Measurements from ENCODE around the gene AP2M1. TPM values are rescaled to one million over a fixed set of nuclear protein-coding genes. Genes with fewer than 3 reads are reported as not detected.

Gene AP2M1
- total RNA-seq, 1 donor = 427 TPM

GRCh38 chr3:184135911-184136260, 38.8 kb upstream of the AP2M1 start:
- peak overlapping the region; percentile 83 for H3K27ac ChIP-seq (ENCODE audit: low read depth, low read length)
- no peaks in the 10 kb centered on the region for H3K9me3 ChIP-seq (ENCODE audit: low read depth, low read length)
- H2AFZ ChIP-seq (ENCODE audit: low read length) = peak overlapping the region; percentile 100
- H3K4me2 ChIP-seq (ENCODE audit: insufficient read depth, low read length) = peak overlapping the region; percentile 100
- TF ChIP-seq CTCF (IDR thresholded peaks at IDR 0.05; ENCODE audit: extremely low read depth, low read depth, low read length) = no peak
- peaks cover 50% of the 10 kb centered on the region for H3K79me2 ChIP-seq (ENCODE audit: insufficient read depth, low read length)
- DNase-seq (ENCODE audit: insufficient read length, low spot score, missing footprints) = peak; percentile 55
- peaks cover 16% of the 10 kb centered on the region for H4K20me1 ChIP-seq (ENCODE audit: insufficient read depth, low read length)
- H3K27me3 ChIP-seq (ENCODE audit: insufficient read depth, low read length) = no peaks in the 10 kb centered on the region
- peak overlapping the region; percentile 89 for H3K4me3 ChIP-seq (ENCODE audit: insufficient read depth, low read length)
- peaks cover 20% of the 10 kb centered on the region for H3K36me3 ChIP-seq (ENCODE audit: insufficient read depth, low read length)
- peaks cover 19% of the 10 kb centered on the region for H3K4me1 ChIP-seq (ENCODE audit: insufficient read depth, low read length)

GRCh38 chr3:184140436-184140835, 34.2 kb upstream of the AP2M1 start:
- Histone ChIP-seq H3K4me1 (ENCODE audit: insufficient read depth, low read length) (peaks cover 11% of the 10 kb centered on the region), H3K27ac (ENCODE audit: low read depth, low read length) (no peak overlapping the region), H3K36me3 (ENCODE audit: insufficient read depth, low read length) (peaks cover 65% of the 10 kb centered on the region), H3K79me2 (ENCODE audit: insufficient read depth, low read length) (peaks cover 46% of the 10 kb centered on the region), H2AFZ (ENCODE audit: low read length) (no peak overlapping the region), H3K27me3 (ENCODE audit: insufficient read depth, low read length) (no peaks in the 10 kb centered on the region), H3K4me2 (ENCODE audit: insufficient read depth, low read length) (no peak overlapping the region), H3K4me3 (ENCODE audit: insufficient read depth, low read length) (no peak overlapping the region), H3K9me3 (ENCODE audit: low read depth, low read length) (no peaks in the 10 kb centered on the region), H4K20me1 (ENCODE audit: insufficient read depth, low read length) (peaks cover 17% of the 10 kb centered on the region)
- TF ChIP-seq CTCF (IDR thresholded peaks at IDR 0.05; ENCODE audit: extremely low read depth, low read depth, low read length) = no peak
- DNase-seq (ENCODE audit: insufficient read length, low spot score, missing footprints) = no peak

GRCh38 chr3:184142199-184142598, 32.5 kb upstream of the AP2M1 start:
- no peak overlapping the region for H3K4me3 ChIP-seq (ENCODE audit: insufficient read depth, low read length)
- peaks cover 28% of the 10 kb centered on the region for H3K79me2 ChIP-seq (ENCODE audit: insufficient read depth, low read length)
- peaks cover 71% of the 10 kb centered on the region for H3K36me3 ChIP-seq (ENCODE audit: insufficient read depth, low read length)
- no peaks in the 10 kb centered on the region for H3K4me1 ChIP-seq (ENCODE audit: insufficient read depth, low read length)
- TF ChIP-seq CTCF (IDR thresholded peaks at IDR 0.05; ENCODE audit: extremely low read depth, low read depth, low read length) = no peak
- no peak overlapping the region for H3K4me2 ChIP-seq (ENCODE audit: insufficient read depth, low read length)
- DNase-seq (ENCODE audit: insufficient read length, low spot score, missing footprints) = no peak
- peaks cover 8% of the 10 kb centered on the region for H4K20me1 ChIP-seq (ENCODE audit: insufficient read depth, low read length)
- H3K27ac ChIP-seq (ENCODE audit: low read depth, low read length) = no peak overlapping the region
- H3K27me3 ChIP-seq (ENCODE audit: insufficient read depth, low read length) = no peaks in the 10 kb centered on the region
- H3K9me3 ChIP-seq (ENCODE audit: low read depth, low read length) = no peaks in the 10 kb centered on the region
- H2AFZ ChIP-seq (ENCODE audit: low read length) = no peak overlapping the region

- Histone ChIP-seq H3K27ac (ENCODE audit: low read depth, low read length) (no peak overlapping the region), H4K20me1 (ENCODE audit: insufficient read depth, low read length) (peaks cover 3% of the 10 kb centered on the region), H3K27me3 (ENCODE audit: insufficient read depth, low read length) (no peaks in the 10 kb centered on the region), H2AFZ (ENCODE audit: low read length) (no peak overlapping the region), H3K4me3 (ENCODE audit: insufficient read depth, low read length) (no peak overlapping the region), H3K4me1 (ENCODE audit: insufficient read depth, low read length) (no peaks in the 10 kb centered on the region), H3K79me2 (ENCODE audit: insufficient read depth, low read length) (peaks cover 17% of the 10 kb centered on the region), H3K36me3 (ENCODE audit: insufficient read depth, low read length) (peaks cover 62% of the 10 kb centered on the region), H3K4me2 (ENCODE audit: insufficient read depth, low read length) (no peak overlapping the region), H3K9me3 (ENCODE audit: low read depth, low read length) (no peaks in the 10 kb centered on the region)
- peak; percentile 34 for DNase-seq (ENCODE audit: insufficient read length, low spot score, missing footprints)
- TF ChIP-seq CTCF (IDR thresholded peaks at IDR 0.05; ENCODE audit: extremely low read depth, low read depth, low read length) = no peak
Observed at GRCh38 chr3:184143327-184143726, 31.3 kb upstream of the AP2M1 start.

Data from osteoblast (primary cell).